Mesenchymal stem cell (in vitro differentiated cells and primary cell): ENCODE results near the gene PCDH10.

Experiments
- DNase-seq: peaks from one replicate; pipeline ENCODE4 v3.0.0-alpha.2; 2013
- H2AFZ ChIP-seq: one replicate; pipeline ENCODE4 v1.6.1; 2013; ENCODE audit warnings: low read depth, mild to moderate bottlenecking, control low read depth, inconsistent platforms, low read length, moderate library complexity
- H2AK5ac ChIP-seq: 2 replicates; pipeline ENCODE4 v1.6.1; 2013; ENCODE audit warnings: low read length, moderate library complexity, mild to moderate bottlenecking, inconsistent platforms; ENCODE audit not compliant: severe bottlenecking
- H2BK120ac ChIP-seq: one replicate; pipeline ENCODE4 v1.6.1; 2013; ENCODE audit warnings: low read depth, mild to moderate bottlenecking, inconsistent platforms, low read length, moderate library complexity
- H2BK12ac ChIP-seq, 2 experiments: one replicate each; pipeline ENCODE4 v1.6.1; 2013; ENCODE audit warnings: inconsistent platforms in 2 of 2, low read length in 2 of 2, mild to moderate bottlenecking in 2 of 2, moderate library complexity in 2 of 2, control low read depth in 1 of 2
- H2BK15ac ChIP-seq: one replicate; pipeline ENCODE4 v1.6.1; 2013; ENCODE audit warnings: mild to moderate bottlenecking, low read depth, inconsistent platforms; ENCODE audit not compliant: poor library complexity, severe bottlenecking
- H2BK5ac ChIP-seq: 2 replicates; pipeline ENCODE4 v1.6.1; 2013; ENCODE audit warnings: low read depth, mild to moderate bottlenecking, low read length, control low read depth, inconsistent platforms; ENCODE audit not compliant: poor library complexity, severe bottlenecking
- H3K14ac ChIP-seq, 2 experiments: one replicate each; pipeline ENCODE4 v1.6.1; 2013; ENCODE audit warnings: inconsistent platforms in 2 of 2, low read length in 2 of 2, control low read depth in 1 of 2, mild to moderate bottlenecking in 1 of 2, moderate library complexity in 1 of 2
- H3K18ac ChIP-seq, 2 experiments: one replicate each; pipeline ENCODE4 v1.6.1; 2013; ENCODE audit warnings: inconsistent platforms in 2 of 2, low read length in 2 of 2, control low read depth in 1 of 2, low read depth in 1 of 2, mild to moderate bottlenecking in 1 of 2
- H3K23ac ChIP-seq, 2 experiments: one replicate each; pipeline ENCODE4 v1.6.1; 2013; ENCODE audit warnings: inconsistent platforms in 2 of 2, low read length in 2 of 2, mild to moderate bottlenecking in 2 of 2, moderate library complexity in 2 of 2, control low read depth in 1 of 2
- H3K27ac ChIP-seq: 2 replicates; pipeline ENCODE4 v1.5.1; 2013; ENCODE audit warnings: mild to moderate bottlenecking, moderate library complexity, low read length, control low read depth, inconsistent platforms; ENCODE audit not compliant: poor library complexity, severe bottlenecking
- H3K27me3 ChIP-seq, 2 experiments: 2 replicates each; pipeline versions ENCODE4 v1.6.1 to v1.7.0; 2013; ENCODE audit warnings: low read length in 2 of 2, mild to moderate bottlenecking in 2 of 2, moderate library complexity in 2 of 2, control low read depth in 1 of 2, inconsistent platforms in 1 of 2; ENCODE audit not compliant: control insufficient read depth in 1 of 2, insufficient read depth in 1 of 2
- H3K36me3 ChIP-seq, 2 experiments: 2 replicates each; pipeline versions ENCODE4 v1.6.1 to v1.7.0; 2013; ENCODE audit warnings: low read length in 2 of 2, control low read depth in 1 of 2, inconsistent platforms in 1 of 2, low read depth in 1 of 2, mild to moderate bottlenecking in 1 of 2; ENCODE audit not compliant: insufficient read depth in 2 of 2, control insufficient read depth in 1 of 2
- H3K4ac ChIP-seq, 2 experiments: one replicate each; pipeline ENCODE4 v1.6.1; 2013; ENCODE audit warnings: inconsistent platforms in 2 of 2, low read length in 2 of 2, mild to moderate bottlenecking in 2 of 2, moderate library complexity in 2 of 2, control low read depth in 1 of 2, low read depth in 1 of 2
- H3K4me1 ChIP-seq: 2 replicates; pipeline ENCODE4 v1.6.1; 2013; ENCODE audit warnings: low read depth, low read length, control low read depth; ENCODE audit not compliant: control insufficient read depth, insufficient read depth
- H3K4me2 ChIP-seq: 2 replicates; pipeline ENCODE4 v1.6.1; 2013; ENCODE audit warnings: low read length, mild to moderate bottlenecking, inconsistent platforms; ENCODE audit not compliant: poor library complexity, severe bottlenecking
- H3K4me3 ChIP-seq, 2 experiments: 2 replicates each; pipeline versions ENCODE4 v1.5.1 to v1.7.0; 2013; ENCODE audit warnings: low read length in 2 of 2, mild to moderate bottlenecking in 2 of 2, control low read depth in 1 of 2, low read depth in 1 of 2; ENCODE audit not compliant: insufficient read depth in 1 of 2
- H3K79me1 ChIP-seq: replicated peaks from 2 replicates; pipeline ENCODE4 v1.6.1; 2013; ENCODE audit warnings: mild to moderate bottlenecking, control low read depth, low read length, inconsistent platforms; ENCODE audit not compliant: poor library complexity, severe bottlenecking
- H3K9ac ChIP-seq: 2 replicates; pipeline ENCODE4 v1.7.0; 2013; ENCODE audit warnings: mild to moderate bottlenecking, low read length, moderate library complexity
- H3K9me3 ChIP-seq: 2 replicates; pipeline ENCODE4 v1.7.0; 2013; ENCODE audit warnings: mild to moderate bottlenecking, low read length; ENCODE audit not compliant: control insufficient read depth
- H4K8ac ChIP-seq: one replicate; pipeline ENCODE4 v1.6.1; 2013; ENCODE audit warnings: inconsistent platforms, mild to moderate bottlenecking, low read length, moderate library complexity
- H4K91ac ChIP-seq: one replicate; pipeline ENCODE4 v1.6.1; 2013; ENCODE audit warnings: mild to moderate bottlenecking, low read length, inconsistent platforms
- WGBS: methylation state at CpG from one replicate; pipeline ENCODE4 v1.1.7; 2013; ENCODE audit warnings: mixed read lengths; 5-methylcytosine and 5-hydroxymethylcytosine counted together

PCDH10 gene

GRCh38 chr4:133151341-133151690 lies 2.2 kb downstream of the PCDH10 start:
- peaks cover 13 to 81% of the 10 kb centered on the region in 2 experiments for H3K27me3 ChIP-seq
- H2BK5ac ChIP-seq, result no peak overlapping the region
- no peaks in the 10 kb centered on the region for H3K79me1 ChIP-seq
- H3K36me3 ChIP-seq, result no peaks in the 10 kb centered on the region
- H2AFZ ChIP-seq, result no peak overlapping the region
- H2BK15ac ChIP-seq, result no peak overlapping the region
- H3K9me3 ChIP-seq, result no peaks in the 10 kb centered on the region
- WGBS, result 1% methylated on average over 31 of the region's 31 CpGs
- peak overlapping the region in 1 of 2 experiments; percentile 20 for H3K23ac ChIP-seq
- no peak overlapping the region for H3K4ac ChIP-seq
- H3K4me1 ChIP-seq, result peaks cover 26% of the 10 kb centered on the region
- no peak overlapping the region for H3K14ac ChIP-seq
- H2AK5ac ChIP-seq, result no peak overlapping the region
- H2BK120ac ChIP-seq, result no peak overlapping the region
- no peak overlapping the region for H4K8ac ChIP-seq
- H4K91ac ChIP-seq, result no peak overlapping the region
- no peak overlapping the region for H3K9ac ChIP-seq
- H3K27ac ChIP-seq, result no peak overlapping the region
- H3K18ac ChIP-seq, result no peak overlapping the region
- peak overlapping the region; percentile 95 for H3K4me2 ChIP-seq
- no peak overlapping the region for H2BK12ac ChIP-seq
- H3K4me3 ChIP-seq, result peak overlapping the region; percentile 51 to 85
- peak; percentile 40 for DNase-seq

- Histone ChIP-seq H3K79me1 (no peaks in the 10 kb centered on the region), H3K27me3 (peaks cover 13 to 79% of the 10 kb centered on the region in 2 experiments), H3K9me3 (no peaks in the 10 kb centered on the region), H3K36me3 (no peaks in the 10 kb centered on the region), H3K4me3 (peak overlapping the region; percentile 52 to 85), H3K14ac (peak overlapping the region in 1 of 2 experiments; percentile 67), H2BK5ac (no peak overlapping the region), H2BK12ac (no peak overlapping the region), H3K23ac (peak overlapping the region in 1 of 2 experiments; percentile 20), H2AK5ac (no peak overlapping the region), H2AFZ (peak overlapping the region; percentile 36), H4K8ac (peak overlapping the region; percentile 5), H3K18ac (no peak overlapping the region), H3K4me1 (peaks cover 26% of the 10 kb centered on the region), H3K9ac (no peak overlapping the region), H4K91ac (no peak overlapping the region), H3K27ac (no peak overlapping the region), H2BK15ac (no peak overlapping the region), H2BK120ac (no peak overlapping the region), H3K4ac (no peak overlapping the region), H3K4me2 (peak overlapping the region; percentile 95)
- DNase-seq, result peak; percentile 37
- WGBS, result under 1% methylated on average over 53 of the region's 62 CpGs
Observed at GRCh38 chr4:133151691-133152329, 2.7 kb downstream of the PCDH10 start.

DNA sequence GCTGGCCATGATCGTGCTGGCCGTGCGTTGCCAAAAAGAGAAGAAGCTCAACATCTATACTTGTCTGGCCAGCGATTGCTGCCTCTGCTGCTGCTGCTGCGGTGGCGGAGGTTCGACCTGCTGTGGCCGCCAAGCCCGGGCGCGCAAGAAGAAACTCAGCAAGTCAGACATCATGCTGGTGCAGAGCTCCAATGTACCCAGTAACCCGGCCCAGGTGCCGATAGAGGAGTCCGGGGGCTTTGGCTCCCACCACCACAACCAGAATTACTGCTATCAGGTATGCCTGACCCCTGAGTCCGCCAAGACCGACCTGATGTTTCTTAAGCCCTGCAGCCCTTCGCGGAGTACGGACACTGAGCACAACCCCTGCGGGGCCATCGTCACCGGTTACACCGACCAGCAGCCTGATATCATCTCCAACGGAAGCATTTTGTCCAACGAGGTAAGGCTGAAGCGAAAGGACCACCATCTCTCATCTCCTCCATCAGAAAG lies 3.3 kb downstream of the PCDH10 start:
- H3K23ac ChIP-seq, result peak overlapping the region in 1 of 2 experiments; percentile 3
- no peaks in the 10 kb centered on the region for H3K79me1 ChIP-seq
- no peak overlapping the region for H2BK5ac ChIP-seq
- no peak overlapping the region for H3K9ac ChIP-seq
- no peak overlapping the region for H2BK12ac ChIP-seq
- peaks cover 13 to 73% of the 10 kb centered on the region in 2 experiments for H3K27me3 ChIP-seq
- no peak overlapping the region for H2BK15ac ChIP-seq
- no peaks in the 10 kb centered on the region for H3K36me3 ChIP-seq
- DNase-seq, result no peak
- no peak overlapping the region for H4K91ac ChIP-seq
- WGBS, result 2% methylated on average over 26 of the region's 26 CpGs
- peak overlapping the region; percentile 52 to 85 for H3K4me3 ChIP-seq
- H3K4me1 ChIP-seq, result peaks cover 26% of the 10 kb centered on the region
- H3K4ac ChIP-seq, result no peak overlapping the region
- H3K14ac ChIP-seq, result peak overlapping the region in 1 of 2 experiments; percentile 67
- no peak overlapping the region for H2BK120ac ChIP-seq
- no peak overlapping the region for H2AK5ac ChIP-seq
- H3K27ac ChIP-seq, result no peak overlapping the region
- no peak overlapping the region for H3K18ac ChIP-seq
- H3K4me2 ChIP-seq, result peak overlapping the region; percentile 95
- no peak overlapping the region for H4K8ac ChIP-seq
- H3K9me3 ChIP-seq, result no peaks in the 10 kb centered on the region
- peak overlapping the region; percentile 36 for H2AFZ ChIP-seq

DNA sequence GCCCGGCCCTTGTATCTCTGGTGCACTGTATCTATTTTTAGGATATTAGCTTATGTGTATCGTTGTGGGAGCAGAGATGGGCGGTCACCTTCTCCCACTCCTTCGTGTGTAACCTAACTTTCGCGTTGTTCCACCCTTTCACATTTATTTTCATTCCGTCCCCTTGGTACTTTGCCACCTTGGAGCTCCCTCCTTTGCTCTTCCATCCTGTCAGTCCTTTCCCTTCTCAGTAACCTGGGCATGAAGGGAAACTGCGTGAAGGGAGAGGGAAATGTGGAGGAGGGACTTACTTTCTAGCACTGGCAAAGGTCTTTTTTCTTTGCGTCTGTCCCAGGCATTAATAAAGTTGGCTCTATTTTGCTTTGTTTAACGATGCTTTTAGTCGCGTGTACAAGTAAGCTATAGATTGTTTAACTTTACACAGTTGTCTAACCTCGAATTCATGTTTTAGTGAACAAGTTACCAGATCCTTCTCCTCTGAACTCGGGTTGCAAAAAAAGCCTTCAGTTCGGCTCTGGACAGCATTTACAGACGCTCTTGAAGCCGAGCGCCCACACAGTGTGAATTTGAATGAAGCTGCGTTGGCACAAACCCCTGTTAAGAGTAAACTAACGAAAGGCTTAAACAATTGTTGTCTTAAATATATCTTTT lies 3.9 kb downstream of the PCDH10 start:
- peak; percentile 29 for DNase-seq
- peaks cover 26% of the 10 kb centered on the region for H3K4me1 ChIP-seq
- H3K4ac ChIP-seq, result no peak overlapping the region
- peak overlapping the region; percentile 95 for H3K4me2 ChIP-seq
- no peaks in the 10 kb centered on the region for H3K9me3 ChIP-seq
- no peak overlapping the region for H2BK15ac ChIP-seq
- no peak overlapping the region for H4K91ac ChIP-seq
- peaks cover 13 to 67% of the 10 kb centered on the region in 2 experiments for H3K27me3 ChIP-seq
- no peak overlapping the region for H2AK5ac ChIP-seq
- H3K79me1 ChIP-seq, result no peaks in the 10 kb centered on the region
- no peak overlapping the region for H3K23ac ChIP-seq
- H2BK120ac ChIP-seq, result no peak overlapping the region
- no peak overlapping the region for H3K18ac ChIP-seq
- no peak overlapping the region for H4K8ac ChIP-seq
- H2BK5ac ChIP-seq, result no peak overlapping the region
- 12% methylated on average over 13 of the region's 20 CpGs for WGBS
- H3K27ac ChIP-seq, result no peak overlapping the region
- no peak overlapping the region for H3K14ac ChIP-seq
- H2AFZ ChIP-seq, result no peak overlapping the region
- peak overlapping the region in 1 of 2 experiments; percentile 85 for H3K4me3 ChIP-seq
- H3K9ac ChIP-seq, result no peak overlapping the region
- no peak overlapping the region for H2BK12ac ChIP-seq
- no peaks in the 10 kb centered on the region for H3K36me3 ChIP-seq
